Naive thymus-derived CD4-positive, alpha-beta T cell (primary cell): ENCODE data around the gene TBC1D9B. TPM values are rescaled to one million over a fixed set of nuclear protein-coding genes. Genes with fewer than 3 reads are reported as not detected.

Source experiments
- ATAC-seq: fragments of 150-1000 bp; cut with Tn5 transposase; 2 replicates; pipeline ENCODE4 v1.10.0; 2021; ENCODE audit warnings: mild to moderate bottlenecking, moderate library complexity
- CTCF ChIA-PET: fragments of 350-600 bp; sonication (Branson Sonifier 250); formaldehyde crosslinking; loops from one replicate; lab custom pipeline; 2021; ENCODE audit warnings: antibody characterized with exemption; lab: Charles Lee
- POLR2A ChIA-PET: fragments of 350-600 bp; sonication (Branson Sonifier 250); formaldehyde crosslinking; loops from one replicate; lab custom pipeline; 2021; ENCODE audit warnings: antibody characterized with exemption, inconsistent platforms; lab: Charles Lee
- DNase-seq, 9 donors: peaks; one replicate each; pipeline versions ENCODE4 v3.0.0 to v3.0.0-alpha.2; 2020 to 2022; ENCODE audit warnings: mixed read lengths in 1 of 9
- H3K27ac ChIP-seq: one replicate; pipeline ENCODE4 v1.7.0; 2013; ENCODE audit warnings: mild to moderate bottlenecking, low read depth, low read length, moderate library complexity
- H3K27me3 ChIP-seq, 2 donors: one replicate each; pipeline ENCODE4 v1.7.0; 2013; ENCODE audit warnings: low read length in 2 of 2, mild to moderate bottlenecking in 2 of 2, moderate library complexity in 2 of 2; ENCODE audit not compliant: control insufficient read depth in 2 of 2, insufficient read depth in 2 of 2
- H3K36me3 ChIP-seq, 3 experiments: 1 replicate in 2 of 3; 2 replicates in 1 of 3; pipeline ENCODE4 v1.7.0; 2013; ENCODE audit warnings: low read length in 3 of 3, mild to moderate bottlenecking in 3 of 3, moderate library complexity in 1 of 3; ENCODE audit not compliant: insufficient read depth in 3 of 3, control insufficient read depth in 2 of 3
- H3K4me1 ChIP-seq, 2 donors: one replicate each; pipeline ENCODE4 v1.7.0; 2013; ENCODE audit warnings: low read length in 2 of 2, mild to moderate bottlenecking in 2 of 2, moderate library complexity in 1 of 2; ENCODE audit not compliant: control insufficient read depth in 2 of 2, insufficient read depth in 2 of 2
- H3K4me3 ChIP-seq: 2 replicates; pipeline ENCODE4 v1.7.0; 2013; ENCODE audit warnings: mild to moderate bottlenecking, low read length
- H3K9me3 ChIP-seq, 3 experiments: 1 replicate in 2 of 3; 2 replicates in 1 of 3; pipeline ENCODE4 v1.7.0; 2013; ENCODE audit warnings: low read length in 3 of 3; ENCODE audit not compliant: control insufficient read depth in 2 of 3
- H3K27ac Mint-ChIP-seq, 9 donors: one replicate each; pipeline ENCODE4 v1.8.0; 2020 to 2022; ENCODE audit warnings: mixed read lengths in 9 of 9, mild to moderate bottlenecking in 8 of 9, moderate library complexity in 5 of 9, inconsistent platforms in 2 of 9
- H3K27me3 Mint-ChIP-seq, 5 donors: one replicate each; pipeline ENCODE4 v1.8.0; 2021 to 2022; ENCODE audit warnings: mixed read lengths in 5 of 5, mild to moderate bottlenecking in 1 of 5
- H3K36me3 Mint-ChIP-seq, 5 donors: one replicate each; pipeline ENCODE4 v1.8.0; 2020 to 2022; ENCODE audit warnings: mixed read lengths in 5 of 5, mild to moderate bottlenecking in 3 of 5, inconsistent platforms in 1 of 5
- H3K4me1 Mint-ChIP-seq, 7 donors: one replicate each; pipeline ENCODE4 v1.8.0; 2020 to 2022; ENCODE audit warnings: mixed read lengths in 7 of 7, mild to moderate bottlenecking in 3 of 7, inconsistent platforms in 1 of 7
- H3K4me3 Mint-ChIP-seq, 10 donors: one replicate each; pipeline ENCODE4 v1.8.0; 2020 to 2022; ENCODE audit warnings: mild to moderate bottlenecking in 10 of 10, mixed read lengths in 10 of 10, moderate library complexity in 6 of 10, inconsistent platforms in 2 of 10
- H3K9me3 Mint-ChIP-seq, 11 donors: one replicate each; pipeline ENCODE4 v1.8.0; 2020 to 2022; ENCODE audit warnings: mixed read lengths in 11 of 11, mild to moderate bottlenecking in 4 of 11, inconsistent platforms in 1 of 11, moderate library complexity in 1 of 11
- intact Hi-C, 2 donors: fragments of 100-400 bp; cut with micrococcal nuclease; formaldehyde crosslinking; loops; one replicate each; pipeline ENCODE4 v1.15.1; 2023
- polyA plus RNA-seq, 2 donors: library from polyadenylated mRNA; unstranded; fragments of 300-500 nt; fragmentation: Illumina TruSeq; gene quantifications; one replicate each; pipeline ENCODE4 v1.2.3, GENCODE V29; 2021
- total RNA-seq, 6 experiments: library from RNA in 5 of 6; stranded (reverse) in 5 of 6; gene quantifications; 1 replicate in 5 of 6; 2 replicates in 1 of 6; pipeline ENCODE4 v1.2.3 and lab custom pipeline; 2021 to 2026

Gene TBC1D9B
- total and polyA plus RNA-seq, 7 experiments from 2014 or later = 19.3 to 117 (median 79.6) TPM

GRCh38 chr5:179863449-179864085, 44.1 kb downstream of the TBC1D9B start:
- DNase-seq (no peak), ATAC-seq (no peak)
- Mint-ChIP-seq H3K4me3 (no peak overlapping the region), H3K4me1 (peaks cover 0 to 7% (median 4%) of the 10 kb centered on the region in 7 donors), H3K36me3 (peaks cover 0 to 16% (median 7%) of the 10 kb centered on the region in 5 donors), H3K27ac (no peak overlapping the region), H3K27me3 (no peaks in the 10 kb centered on the region), H3K9me3 (peaks cover 0 to 1% (median 0%) of the 10 kb centered on the region in 11 donors)
- CTCF ChIA-PET = no interaction called here
- H3K9me3 ChIP-seq = no peaks in the 10 kb centered on the region
- POLR2A ChIA-PET = interaction anchor here (1.2 kb wide), 1 partner anchor 43 kb away, joined by 3 read pairs; the partner anchor contains the start of gene SQSTM1
- H3K4me1 ChIP-seq = no peaks in the 10 kb centered on the region
- intact Hi-C loops = no loop called here
- H3K27me3 ChIP-seq = no peaks in the 10 kb centered on the region
- H3K4me3 ChIP-seq = no peak overlapping the region
- peaks cover 0 to 46% (median 7%) of the 10 kb centered on the region in 3 experiments for H3K36me3 ChIP-seq
- no peak overlapping the region for H3K27ac ChIP-seq

GRCh38 chr5:179862891-179863290, 44.8 kb downstream of the TBC1D9B start:
- H3K9me3 ChIP-seq = no peaks in the 10 kb centered on the region
- CTCF ChIA-PET = no interaction called here

DNA sequence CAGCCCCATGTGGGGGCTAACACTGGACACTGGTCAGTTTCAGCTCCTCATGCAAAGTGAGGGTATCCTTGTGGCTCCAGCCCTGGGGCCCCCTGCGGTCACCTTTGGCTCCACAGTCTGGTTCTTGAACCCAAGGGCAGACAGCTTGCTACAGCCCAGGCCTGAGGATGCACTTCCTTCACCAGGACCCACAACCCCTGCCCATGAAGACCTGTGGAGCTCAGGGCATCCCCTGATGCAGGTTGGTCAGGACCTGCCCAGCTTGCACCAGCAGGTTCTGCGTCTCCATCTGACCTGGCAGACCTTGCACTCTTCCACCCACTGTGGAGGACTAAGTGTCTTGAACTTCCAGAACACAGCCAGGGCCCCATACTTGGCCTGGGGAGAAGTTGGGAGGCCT, 45.4 kb downstream of the TBC1D9B start:
- ATAC-seq = no peak
- ChIA-PET POLR2A (interaction anchor here (1.2 kb wide), 1 partner anchor 42 kb away, joined by 3 read pairs; the partner anchor contains the start of gene SQSTM1), CTCF (interaction anchor here (1.4 to 1.5 kb wide), 2 partner anchors 67 to 99 kb away, joined by 3 to 4 read pairs; no protein-coding TSS in a partner anchor)
- H3K27ac ChIP-seq = no peak overlapping the region
- peaks cover 8 to 18% (median 13%) of the 10 kb centered on the region in 7 donors for H3K4me1 Mint-ChIP-seq
- no peaks in the 10 kb centered on the region for H3K27me3 ChIP-seq
- DNase-seq = no peak
- H3K27me3 Mint-ChIP-seq = no peaks in the 10 kb centered on the region
- H3K9me3 ChIP-seq = no peaks in the 10 kb centered on the region
- intact Hi-C loops = no loop called here
- no peak overlapping the region for H3K4me3 ChIP-seq
- H3K27ac Mint-ChIP-seq = no peak overlapping the region
- H3K36me3 ChIP-seq = peaks cover 0 to 42% (median 7%) of the 10 kb centered on the region in 3 experiments
- peaks cover 5 to 8% of the 10 kb centered on the region in 2 donors for H3K4me1 ChIP-seq
- H3K4me3 Mint-ChIP-seq = no peak overlapping the region
- peaks cover 0 to 16% (median 7%) of the 10 kb centered on the region in 5 donors for H3K36me3 Mint-ChIP-seq
- H3K9me3 Mint-ChIP-seq = peaks cover 0 to under 1% (median 0%) of the 10 kb centered on the region in 11 donors

More at GRCh38 chr5:179862891-179863290, 44.8 kb downstream of the TBC1D9B start:
- POLR2A ChIA-PET = interaction anchor here (1.2 kb wide), 1 partner anchor 43 kb away, joined by 3 read pairs; the partner anchor contains the start of gene SQSTM1
- DNase-seq (no peak), ATAC-seq (no peak)
- intact Hi-C loops = no loop called here
- Histone ChIP-seq H3K27ac (no peak overlapping the region), H3K36me3 (peaks cover 0 to 46% (median 7%) of the 10 kb centered on the region in 3 experiments), H3K4me3 (no peak overlapping the region), H3K27me3 (no peaks in the 10 kb centered on the region), H3K4me1 (peaks cover under 1 to 2% of the 10 kb centered on the region in 2 donors)
- Mint-ChIP-seq H3K9me3 (peaks cover 0 to 1% (median 0%) of the 10 kb centered on the region in 11 donors), H3K27me3 (no peaks in the 10 kb centered on the region), H3K27ac (peak overlapping the region in 1 of 9 donors; percentile 45), H3K4me3 (peak overlapping the region in 1 of 10 donors; percentile 34), H3K4me1 (peaks cover 3 to 12% (median 7%) of the 10 kb centered on the region in 7 donors), H3K36me3 (peaks cover 0 to 16% (median 7%) of the 10 kb centered on the region in 5 donors)

- Mint-ChIP-seq H3K36me3 (peaks cover 0 to 13% (median 7%) of the 10 kb centered on the region in 5 donors), H3K9me3 (no peaks in the 10 kb centered on the region), H3K4me3 (peak overlapping the region; percentile 60 to 98 (median 76)), H3K4me1 (peaks cover 8 to 27% (median 18%) of the 10 kb centered on the region in 7 donors), H3K27ac (peak overlapping the region in 4 of 9 donors; percentile 12 to 72 (median 62)), H3K27me3 (no peaks in the 10 kb centered on the region)
- no peaks in the 10 kb centered on the region for H3K27me3 ChIP-seq
- intact Hi-C loops = no loop called here
- POLR2A ChIA-PET = interaction anchor here (1.3 to 1.5 kb wide), 2 partner anchors 40 to 58 kb away, joined by 4 read pairs; partner anchors contain the start of gene SQSTM1
- DNase-seq (no peak), ATAC-seq (no peak)
- peaks cover 5 to 12% of the 10 kb centered on the region in 2 donors for H3K4me1 ChIP-seq
- H3K27ac ChIP-seq = no peak overlapping the region
- CTCF ChIA-PET = no interaction called here
- H3K36me3 ChIP-seq = peaks cover 0 to 27% (median 3%) of the 10 kb centered on the region in 3 experiments
- no peaks in the 10 kb centered on the region for H3K9me3 ChIP-seq
- H3K4me3 ChIP-seq = no peak overlapping the region
Measured at GRCh38 chr5:179860301-179860700, 47.4 kb downstream of the TBC1D9B start.

GRCh38 chr5:179858586-179859427, 48.9 kb downstream of the TBC1D9B start, which contains the start of gene MRNIP:
TSS of gene MRNIP (minus strand) at chr5:179858817. CDS start at chr5:179858796, 21 bp downstream.
- H3K9me3 ChIP-seq = no peaks in the 10 kb centered on the region
- Mint-ChIP-seq H3K4me1 (peaks cover 8 to 35% (median 26%) of the 10 kb centered on the region in 7 donors), H3K4me3 (peak within 1 kb of the TSS; percentile 89 to 99 (median 96)), H3K27ac (peak within 1 kb of the TSS; percentile 86 to 95 (median 88)), H3K36me3 (peaks cover 0 to 14% (median 5%) of the 10 kb centered on the region in 5 donors), H3K27me3 (no peaks in the 10 kb centered on the region), H3K9me3 (no peaks in the 10 kb centered on the region)
- H3K27me3 ChIP-seq = no peaks in the 10 kb centered on the region
- ChIA-PET CTCF (interaction anchor here (1.0 to 1.5 kb wide), 2 partner anchors 96 to 235 kb away, joined by 3 read pairs; partner anchors contain the start of gene HNRNPH1), POLR2A (interaction anchor here (0.7 to 1.5 kb wide), 7 partner anchors 37 to 235 kb away, joined by 3 to 6 read pairs (median 4); partner anchors contain the start of genes HNRNPH1, LTC4S and SQSTM1)
- peaks cover 5 to 12% of the 10 kb centered on the region in 2 donors for H3K4me1 ChIP-seq
- DNase-seq (peak; percentile 75 to 94 (median 85)), ATAC-seq (peak; percentile 98)
- H3K4me3 ChIP-seq = peak within 1 kb of the TSS; percentile 91
- intact Hi-C loops = loop anchor here (1.0 to 10.0 kb wide), 20 partner anchors 23 to 436 kb away; partner anchors contain the start of genes CANX (in 2 of the 2), HNRNPH1 (in 1 of the 2), MAML1 (in 1 of the 2) and MAPK9 (in 1 of the 2)
- peaks cover 0 to 15% (median 3%) of the 10 kb centered on the region in 3 experiments for H3K36me3 ChIP-seq
- H3K27ac ChIP-seq = peak within 1 kb of the TSS; percentile 77
